GM18499 (cell line): ENCODE measurements around the gene OR4E1.
"Not testable (repeated sequence)": the region's sequence is repeated elsewhere in the genome, so short reads cannot be mapped to it uniquely, and the experiment has no call there.

Source experiments
- ATAC-seq: cut with Tn5 transposase; IDR thresholded peaks from one replicate; pipeline ENCODE4 v1.9.1; 2021; ENCODE audit warnings: moderate number of reproducible peaks; ENCODE audit not compliant: insufficient read depth, unreplicated experiment

OR4E1 gene

DNA sequence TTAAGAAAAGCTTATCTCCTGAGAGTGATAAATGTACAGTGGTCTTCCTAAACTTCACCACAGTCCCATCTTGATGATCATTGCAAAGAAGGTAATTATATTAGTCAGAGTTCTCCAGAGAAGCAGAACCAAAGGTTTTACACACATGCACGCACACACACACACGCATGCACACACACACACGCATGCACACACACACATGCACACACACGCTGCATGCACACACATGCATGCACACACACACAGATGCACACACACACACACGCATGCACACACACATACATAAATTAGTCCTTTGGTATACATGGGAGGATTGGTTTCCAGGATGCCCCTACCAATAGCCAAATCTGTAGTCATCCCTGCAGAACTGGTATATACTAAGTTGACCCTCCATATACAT is 19.4 kb downstream of the OR4E1 start:
- ATAC-seq, result no peak

DNA sequence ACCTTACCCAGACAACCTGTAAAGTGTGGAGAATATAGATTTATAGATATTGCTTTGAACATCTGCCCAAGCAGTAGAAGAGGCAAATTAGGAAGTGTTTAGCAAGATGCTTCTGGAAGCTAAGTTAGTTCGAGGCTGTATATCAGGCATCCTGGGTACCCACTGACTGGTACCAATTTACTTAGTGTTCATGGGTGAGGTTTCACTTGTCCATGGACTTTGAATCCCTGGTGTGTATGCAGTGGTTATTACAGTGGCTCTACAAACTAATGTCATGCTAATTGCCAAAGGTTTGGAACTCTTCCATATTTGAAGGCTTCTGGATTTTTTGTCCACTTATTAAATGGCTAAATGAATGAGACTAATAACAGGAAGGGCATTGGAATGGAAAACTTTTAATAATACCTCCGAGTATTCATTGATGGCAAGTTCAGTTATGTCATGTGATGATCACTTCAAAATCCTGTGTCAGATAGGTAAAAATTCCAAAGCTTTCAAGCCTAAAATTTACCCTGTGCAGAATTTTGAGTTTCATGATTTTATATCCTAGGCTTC is 20.2 kb downstream of the OR4E1 start, which contains the start of gene OR4E2:
TSS of gene OR4E2 (plus strand) at position 505 of the 555 bp plus-strand sequence. CDS start 11,248 bp downstream, outside the sequence.
- ATAC-seq, result no peak

DNA sequence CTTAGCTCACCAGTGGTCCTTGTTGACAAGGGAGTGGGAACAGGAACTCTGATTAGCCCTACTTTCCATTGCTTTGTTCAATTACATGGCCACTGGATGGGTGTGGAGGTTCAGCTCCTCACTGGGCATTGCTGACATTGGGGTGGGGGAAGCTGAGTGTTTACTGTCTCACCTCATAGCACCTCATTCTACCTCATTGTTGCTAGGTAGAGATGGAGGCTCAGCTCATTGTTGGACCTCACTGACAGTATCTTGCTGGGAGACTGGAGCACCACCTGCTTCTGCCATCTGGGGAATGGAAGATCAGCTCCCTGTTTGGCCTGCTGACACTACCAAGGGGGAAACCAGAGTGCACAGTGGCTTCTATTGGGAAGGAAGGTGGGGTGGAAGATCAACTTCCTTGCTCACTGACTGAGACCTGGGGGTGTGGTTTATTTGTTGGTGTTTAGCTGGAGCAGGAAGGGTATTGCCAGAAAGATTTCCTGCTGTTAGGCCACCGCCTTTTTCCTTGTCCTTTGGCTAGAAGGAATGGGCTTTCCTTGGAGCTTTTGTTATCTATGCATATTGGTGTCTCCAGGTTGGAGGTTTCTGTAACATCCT is 21.3 kb downstream of the OR4E1 start:
- no peak for ATAC-seq

DNA sequence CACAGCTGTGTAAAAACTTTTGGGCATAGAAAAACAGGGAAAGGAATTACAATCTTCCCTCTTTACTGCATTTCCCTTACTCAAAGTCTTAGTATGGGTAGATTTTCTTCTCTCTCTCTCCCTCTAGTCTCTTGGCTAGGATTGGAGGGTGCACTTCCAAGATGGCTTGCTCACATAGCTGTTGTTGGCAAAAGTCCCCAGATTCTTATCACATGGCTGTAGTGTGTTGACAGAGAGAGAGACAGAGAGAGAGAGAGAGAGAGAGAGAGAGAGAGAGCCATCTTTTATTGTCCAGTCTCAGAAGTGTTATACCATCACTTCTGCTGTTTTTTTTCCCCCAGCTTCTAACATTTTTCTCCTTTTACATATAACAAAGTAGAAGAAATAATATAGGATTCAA is 26.2 kb downstream of the OR4E1 start:
- ATAC-seq, result no peak

DNA sequence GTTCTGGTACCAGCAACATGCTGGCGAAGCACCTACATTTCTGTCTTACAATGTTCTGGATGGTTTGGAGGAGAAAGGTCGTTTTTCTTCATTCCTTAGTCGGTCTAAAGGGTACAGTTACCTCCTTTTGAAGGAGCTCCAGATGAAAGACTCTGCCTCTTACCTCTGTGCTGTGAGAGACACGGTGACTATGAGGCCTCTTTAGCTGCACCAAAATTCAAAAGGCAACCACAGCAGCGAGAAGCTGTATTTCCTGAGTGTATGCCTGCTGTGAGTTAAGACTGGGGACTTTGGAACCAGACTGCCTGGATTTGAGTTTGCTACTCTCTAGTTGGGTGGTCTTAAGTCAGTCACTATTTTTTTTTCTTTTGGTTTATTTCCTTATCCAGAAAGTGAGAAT is 30.2 kb downstream of the OR4E1 start:
- no peak for ATAC-seq

DNA sequence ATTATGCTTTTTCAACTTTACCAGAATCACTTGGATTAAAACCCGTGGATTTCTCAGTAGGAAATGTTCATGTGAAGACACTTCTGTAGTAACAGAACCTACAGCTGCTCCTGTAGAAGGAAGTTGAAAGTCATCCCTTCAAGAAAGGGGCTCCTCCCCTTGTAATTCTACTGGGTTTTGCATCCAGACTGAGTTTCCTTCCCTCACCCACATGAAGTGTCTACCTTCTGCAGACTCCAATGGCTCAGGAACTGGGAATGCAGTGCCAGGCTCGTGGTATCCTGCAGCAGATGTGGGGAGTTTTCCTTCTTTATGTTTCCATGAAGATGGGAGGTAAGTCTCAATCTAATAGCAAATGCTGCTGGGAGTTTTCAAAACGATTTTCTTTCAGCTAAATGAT is 30.9 kb downstream of the OR4E1 start:
- no peak for ATAC-seq

DNA sequence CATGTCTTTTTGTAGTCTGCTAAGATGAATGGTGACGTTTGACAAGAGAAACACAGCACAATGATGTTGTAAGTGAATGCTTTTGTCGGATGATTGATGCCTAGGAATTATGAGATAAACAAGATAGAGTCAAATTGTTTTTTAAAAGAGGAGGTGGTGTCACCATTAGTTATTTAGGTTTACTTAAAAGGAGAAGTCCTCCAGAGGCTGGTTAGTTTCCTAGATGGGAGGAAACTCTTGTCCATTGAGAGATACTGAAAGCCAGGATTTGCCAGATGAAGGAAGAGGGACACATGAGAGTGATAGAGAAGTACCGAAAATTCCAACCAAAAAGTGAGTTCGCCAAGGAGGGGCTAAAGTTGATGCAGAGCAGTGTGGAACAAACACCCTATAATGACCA is 38.8 kb downstream of the OR4E1 start, which contains the start of gene OR10G2:
TSS of gene OR10G2 (minus strand) at position 101 of the 400 bp plus-strand sequence. CDS start at position 3, 98 bp downstream.
- no peak for ATAC-seq

DNA sequence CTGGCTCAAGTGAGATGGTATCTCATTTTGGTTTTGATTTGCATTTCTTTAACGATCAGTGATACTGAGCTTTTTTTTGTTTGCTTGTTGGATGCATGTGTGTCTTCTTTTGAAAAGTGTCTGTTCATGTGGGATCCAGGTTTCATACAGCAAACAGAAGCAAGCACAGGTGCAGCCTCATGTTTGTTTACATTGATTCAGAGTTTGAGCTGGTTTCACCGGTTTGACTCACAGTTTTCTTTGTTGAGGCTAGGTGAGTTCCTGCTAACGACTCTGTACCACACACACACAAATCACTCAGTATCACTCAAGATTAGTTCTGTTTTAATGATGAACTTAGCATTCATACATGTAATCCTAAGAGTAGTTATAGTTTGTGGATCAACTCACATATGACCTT is 42.5 kb downstream of the OR4E1 start:
- ATAC-seq, result no peak

DNA sequence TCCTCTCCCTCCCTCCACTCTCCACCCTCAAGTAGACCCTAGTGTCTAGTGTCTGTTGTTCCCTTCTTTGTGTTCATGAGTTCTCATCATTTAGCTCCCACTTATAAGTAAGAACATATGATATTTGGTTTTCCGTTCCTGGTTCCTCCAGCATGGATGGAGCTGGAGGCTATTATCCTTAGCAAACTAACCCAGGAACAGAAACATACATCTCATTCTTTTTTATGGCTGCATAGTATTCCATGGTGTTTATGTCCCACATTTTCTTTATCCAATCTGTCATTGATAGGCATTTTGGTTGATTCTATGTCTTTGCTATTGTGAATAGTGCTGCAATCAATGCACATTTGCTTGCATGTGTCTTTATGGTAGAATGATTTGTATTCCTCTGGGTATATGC is 43.1 kb downstream of the OR4E1 start:
- ATAC-seq, result not testable (repeated sequence)

DNA sequence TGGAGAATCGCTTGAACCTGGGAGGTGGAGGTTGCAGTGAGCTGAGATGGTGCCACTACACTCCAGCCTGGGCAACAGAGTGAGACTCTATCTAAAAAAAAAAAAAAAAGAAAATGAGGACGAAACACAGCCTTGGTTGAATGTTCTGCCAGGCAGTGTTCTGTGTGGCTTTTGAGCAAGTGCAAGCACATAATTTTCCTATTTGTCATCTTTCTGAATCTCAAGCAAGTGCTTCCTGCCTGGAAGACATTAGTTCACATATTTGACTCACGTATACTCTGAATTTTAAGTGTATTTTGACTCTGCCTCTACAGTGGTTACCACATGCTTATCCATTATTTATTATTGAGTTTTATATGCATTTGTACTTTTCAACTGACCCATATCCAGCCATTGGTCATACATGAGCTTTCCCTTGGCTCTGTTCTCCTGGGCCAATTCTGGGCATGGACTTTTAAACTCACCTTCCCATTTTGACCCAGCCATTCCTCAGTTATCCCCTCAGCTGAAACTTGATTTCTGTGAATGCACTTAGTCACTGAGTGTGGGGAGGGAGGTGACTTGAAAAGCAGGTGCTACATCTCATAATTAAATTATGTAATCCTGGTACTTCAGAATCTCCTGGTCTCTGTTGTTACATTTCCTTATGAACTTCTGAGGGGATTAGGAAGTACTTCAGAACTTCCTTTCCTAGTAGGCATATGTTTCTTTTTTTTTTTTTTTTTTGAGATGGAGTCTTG is 47.0 kb downstream of the OR4E1 start:
- ATAC-seq, result no peak
